A549 (cell line): ENCODE results near the gene JARID2.

Experiments used
- CTCF ChIP-seq: fragments of >200 bp; sonication (Bioruptor Twin); formaldehyde crosslinking; IDR thresholded peaks from 3 replicates; pipeline ENCODE4 v1.5.1; 2016
- ZSCAN20 ChIP-seq: fragments of 250-450 bp; sonication (Bioruptor Pico); IDR thresholded peaks from 2 replicates; pipeline ENCODE4 v1.8.0; 2022; ENCODE audit warnings: mild to moderate bottlenecking, moderate library complexity

GRCh38 chr6:15489261-15489962 lies 243.5 kb downstream of the JARID2 start:
- no peak for TF ChIP-seq CTCF
- no peak for TF ChIP-seq ZSCAN20 (CRISPR knock-in tag)
